IMR-90 (cell line): ENCODE measurements around the gene ANKRD36B.
"Not testable (repeated sequence)": the region's sequence is repeated elsewhere in the genome, so short reads cannot be mapped to it uniquely, and the experiment has no call there.

Source experiments
- CEBPB ChIP-seq: IDR thresholded peaks from 2 replicates; pipeline ENCODE4 v1.6.1; 2012; ENCODE audit warnings: low read depth, low read length, improper control_type of control experiment
- CHD1 ChIP-seq: IDR thresholded peaks from 2 replicates; pipeline ENCODE4 v1.6.1; 2012; ENCODE audit warnings: low read depth, low read length, improper control_type of control experiment
- MXI1 ChIP-seq: IDR thresholded peaks from 2 replicates; pipeline ENCODE4 v1.6.1; 2012; ENCODE audit warnings: low read depth, mild to moderate bottlenecking, low read length, moderate library complexity, borderline replicate concordance
- RFX5 ChIP-seq: IDR thresholded peaks from 2 replicates; pipeline ENCODE4 v1.8.0; 2012; ENCODE audit warnings: low read depth, mild to moderate bottlenecking, low read length, moderate library complexity
- SMC3 ChIP-seq: fragments of 150-350 bp; IDR thresholded peaks from 2 replicates; pipeline ENCODE4 v1.6.1; 2016; ENCODE audit warnings: low read depth, mild to moderate bottlenecking, antibody characterized with exemption, low read length, moderate library complexity
- TF ChIP-seq, protein P1 (sequence below): conservative IDR thresholded peaks from 2 replicates; pipeline ENCODE4 v1.5.1; 2012; ENCODE audit warnings: mild to moderate bottlenecking, low read depth, low read length, improper control_type of control experiment
- TF ChIP-seq, protein P2 (sequence below): fragments of 150-350 bp; IDR thresholded peaks from 2 replicates; pipeline ENCODE4 v1.6.1; 2017; ENCODE audit warnings: mild to moderate bottlenecking, antibody characterized with exemption, low read length, low read depth

DNA sequence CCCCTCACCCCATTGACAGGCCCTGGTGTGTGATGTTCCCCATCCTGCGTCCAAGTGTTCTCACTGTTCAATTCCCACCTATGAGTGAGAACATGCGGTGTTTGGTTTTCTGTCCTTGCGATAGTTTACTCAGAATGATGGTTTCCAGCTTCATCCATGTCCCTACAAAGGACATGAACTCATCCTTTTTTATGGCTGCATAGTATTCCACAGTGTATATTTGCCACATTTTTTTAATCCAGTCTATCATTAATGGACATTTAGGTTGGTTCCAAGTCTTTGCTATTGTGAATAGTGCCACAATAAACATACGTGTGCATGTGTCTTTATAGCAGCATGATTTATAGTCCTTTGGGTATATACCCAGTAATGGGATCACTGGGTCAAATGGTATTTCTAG, 6.5 kb upstream of the ANKRD36B start:
- TF ChIP-seq, protein P1, sequence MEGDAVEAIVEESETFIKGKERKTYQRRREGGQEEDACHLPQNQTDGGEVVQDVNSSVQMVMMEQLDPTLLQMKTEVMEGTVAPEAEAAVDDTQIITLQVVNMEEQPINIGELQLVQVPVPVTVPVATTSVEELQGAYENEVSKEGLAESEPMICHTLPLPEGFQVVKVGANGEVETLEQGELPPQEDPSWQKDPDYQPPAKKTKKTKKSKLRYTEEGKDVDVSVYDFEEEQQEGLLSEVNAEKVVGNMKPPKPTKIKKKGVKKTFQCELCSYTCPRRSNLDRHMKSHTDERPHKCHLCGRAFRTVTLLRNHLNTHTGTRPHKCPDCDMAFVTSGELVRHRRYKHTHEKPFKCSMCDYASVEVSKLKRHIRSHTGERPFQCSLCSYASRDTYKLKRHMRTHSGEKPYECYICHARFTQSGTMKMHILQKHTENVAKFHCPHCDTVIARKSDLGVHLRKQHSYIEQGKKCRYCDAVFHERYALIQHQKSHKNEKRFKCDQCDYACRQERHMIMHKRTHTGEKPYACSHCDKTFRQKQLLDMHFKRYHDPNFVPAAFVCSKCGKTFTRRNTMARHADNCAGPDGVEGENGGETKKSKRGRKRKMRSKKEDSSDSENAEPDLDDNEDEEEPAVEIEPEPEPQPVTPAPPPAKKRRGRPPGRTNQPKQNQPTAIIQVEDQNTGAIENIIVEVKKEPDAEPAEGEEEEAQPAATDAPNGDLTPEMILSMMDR = not testable (repeated sequence)
- TF ChIP-seq CHD1, MXI1, RFX5, SMC3, CEBPB: not testable (repeated sequence)
- TF ChIP-seq, protein P2, sequence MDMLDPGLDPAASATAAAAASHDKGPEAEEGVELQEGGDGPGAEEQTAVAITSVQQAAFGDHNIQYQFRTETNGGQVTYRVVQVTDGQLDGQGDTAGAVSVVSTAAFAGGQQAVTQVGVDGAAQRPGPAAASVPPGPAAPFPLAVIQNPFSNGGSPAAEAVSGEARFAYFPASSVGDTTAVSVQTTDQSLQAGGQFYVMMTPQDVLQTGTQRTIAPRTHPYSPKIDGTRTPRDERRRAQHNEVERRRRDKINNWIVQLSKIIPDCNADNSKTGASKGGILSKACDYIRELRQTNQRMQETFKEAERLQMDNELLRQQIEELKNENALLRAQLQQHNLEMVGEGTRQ = not testable (repeated sequence)
